SK-N-SH treated with all-trans-retinoic acid at 6 μM for 48 hours (cell line): ENCODE data around the gene TNN.

ENCODE experiments used
- ATAC-seq: fragments of 200-7000 bp; cut with Tn5 transposase; 3 replicates; pipeline ENCODE4 v1.9.1; 2020; ENCODE audit warnings: mild to moderate bottlenecking, moderate library complexity
- ARNTL ChIP-seq: fragments of 450-650 bp; formaldehyde crosslinking; IDR thresholded peaks from 2 replicates; pipeline ENCODE4 v1.5.0; 2020; ENCODE audit warnings: low read depth, mild to moderate bottlenecking, moderate library complexity, borderline replicate concordance
- BACH2 ChIP-seq: fragments of 250-450 bp; sonication (Bioruptor Pico); IDR thresholded peaks from 2 replicates; pipeline ENCODE4 v1.9.0; 2021; ENCODE audit warnings: mild to moderate bottlenecking, borderline replicate concordance
- CSDC2 ChIP-seq: fragments of 250-450 bp; sonication (Bioruptor Pico); IDR thresholded peaks from 2 replicates; pipeline ENCODE4 v1.5.0; 2020; ENCODE audit warnings: mild to moderate bottlenecking, moderate library complexity
- ESRRG ChIP-seq: fragments of 250-450 bp; sonication (Bioruptor Pico); IDR thresholded peaks from 2 replicates; pipeline ENCODE4 v1.6.1; 2021; ENCODE audit warnings: mild to moderate bottlenecking
- GLIS3 ChIP-seq: fragments of 250-450 bp; sonication (Bioruptor Pico); IDR thresholded peaks from 2 replicates; pipeline ENCODE4 v1.5.0; 2020; ENCODE audit warnings: mild to moderate bottlenecking, moderate library complexity
- ISL1 ChIP-seq: fragments of 250-450 bp; sonication (Bioruptor Pico); IDR thresholded peaks from 2 replicates; pipeline ENCODE4 v2.1.2; 2022; ENCODE audit warnings: mild to moderate bottlenecking, moderate library complexity
- OSR1 ChIP-seq: fragments of 250-450 bp; sonication (Bioruptor Pico); IDR thresholded peaks from 2 replicates; pipeline ENCODE4 v1.8.0; 2022; ENCODE audit warnings: moderate library complexity, mild to moderate bottlenecking, inconsistent platforms
- PPARA ChIP-seq: fragments of 250-450 bp; sonication (Bioruptor Pico); IDR thresholded peaks from 2 replicates; pipeline ENCODE4 v1.5.0; 2020; ENCODE audit warnings: mild to moderate bottlenecking, borderline replicate concordance
- RARB ChIP-seq: fragments of 250-450 bp; sonication (Bioruptor Pico); IDR thresholded peaks from 2 replicates; pipeline ENCODE4 v1.8.0; 2021; ENCODE audit warnings: mild to moderate bottlenecking, moderate library complexity
- SNAI2 ChIP-seq: fragments of 250-450 bp; sonication (Bioruptor Pico); IDR thresholded peaks from 2 replicates; pipeline ENCODE4 v1.5.0; 2020; ENCODE audit warnings: mild to moderate bottlenecking, moderate library complexity
- TCF4 ChIP-seq: fragments of 250-450 bp; sonication (Bioruptor Pico); IDR thresholded peaks from 2 replicates; pipeline ENCODE4 v1.8.0; 2021; ENCODE audit warnings: mild to moderate bottlenecking, moderate library complexity, borderline replicate concordance
- TOX ChIP-seq: fragments of 250-450 bp; sonication (Bioruptor Pico); IDR thresholded peaks from 2 replicates; pipeline ENCODE4 v1.8.0; 2021; ENCODE audit warnings: mild to moderate bottlenecking, moderate library complexity, borderline replicate concordance
- ZC3H10 ChIP-seq: fragments of 250-450 bp; sonication (Bioruptor Pico); IDR thresholded peaks from 2 replicates; pipeline ENCODE4 v1.5.1; 2021; ENCODE audit warnings: mild to moderate bottlenecking, moderate library complexity
- ZFP3 ChIP-seq: fragments of 250-450 bp; sonication (Bioruptor Pico); IDR thresholded peaks from 2 replicates; pipeline ENCODE4 v1.5.0; 2020; ENCODE audit warnings: mild to moderate bottlenecking, moderate library complexity
- ZFP30 ChIP-seq: fragments of 450-650 bp; formaldehyde crosslinking; IDR thresholded peaks from 2 replicates; pipeline ENCODE4 v1.5.0; 2022; ENCODE audit warnings: mild to moderate bottlenecking, moderate library complexity
- ZNF565 ChIP-seq: fragments of 450-650 bp; formaldehyde crosslinking; conservative IDR thresholded peaks from 2 replicates; pipeline ENCODE4 v1.5.0; 2020; ENCODE audit warnings: low read depth, mild to moderate bottlenecking, moderate library complexity
- ZNF70 ChIP-seq: fragments of 450-650 bp; formaldehyde crosslinking; IDR thresholded peaks from 2 replicates; pipeline ENCODE4 v1.5.0; 2020; ENCODE audit warnings: mild to moderate bottlenecking, moderate library complexity
- ZNF8 ChIP-seq: fragments of 450-650 bp; formaldehyde crosslinking; IDR thresholded peaks from 2 replicates; pipeline ENCODE4 v1.5.0; 2020; ENCODE audit warnings: mild to moderate bottlenecking, moderate library complexity
- TF ChIP-seq, protein P1 (sequence below): fragments of 250-450 bp; sonication (Bioruptor Pico); IDR thresholded peaks from 2 replicates; pipeline ENCODE4 v1.8.0; 2021; ENCODE audit warnings: low read depth, mild to moderate bottlenecking, moderate library complexity, borderline replicate concordance
- TF ChIP-seq, protein P2 (sequence below): fragments of 250-450 bp; sonication (Bioruptor Pico); IDR thresholded peaks from 2 replicates; pipeline ENCODE4 v1.5.0; 2020; ENCODE audit warnings: mild to moderate bottlenecking, moderate library complexity
- TF ChIP-seq, protein P3 (sequence below): fragments of 250-450 bp; sonication (Bioruptor Pico); IDR thresholded peaks from 2 replicates; pipeline ENCODE4 v1.5.1; 2021; ENCODE audit warnings: mild to moderate bottlenecking, moderate library complexity
- TF ChIP-seq, protein P4 (sequence below): fragments of 250-450 bp; sonication (Bioruptor Pico); IDR thresholded peaks from 2 replicates; pipeline ENCODE4 v1.8.0; 2020; ENCODE audit warnings: mild to moderate bottlenecking, moderate library complexity, borderline replicate concordance
- TF ChIP-seq, protein P5 (sequence below): fragments of 250-450 bp; sonication (Bioruptor Pico); IDR thresholded peaks from 2 replicates; pipeline ENCODE4 v1.5.1; 2020; ENCODE audit warnings: low read depth, mild to moderate bottlenecking, moderate library complexity

Gene TNN

DNA sequence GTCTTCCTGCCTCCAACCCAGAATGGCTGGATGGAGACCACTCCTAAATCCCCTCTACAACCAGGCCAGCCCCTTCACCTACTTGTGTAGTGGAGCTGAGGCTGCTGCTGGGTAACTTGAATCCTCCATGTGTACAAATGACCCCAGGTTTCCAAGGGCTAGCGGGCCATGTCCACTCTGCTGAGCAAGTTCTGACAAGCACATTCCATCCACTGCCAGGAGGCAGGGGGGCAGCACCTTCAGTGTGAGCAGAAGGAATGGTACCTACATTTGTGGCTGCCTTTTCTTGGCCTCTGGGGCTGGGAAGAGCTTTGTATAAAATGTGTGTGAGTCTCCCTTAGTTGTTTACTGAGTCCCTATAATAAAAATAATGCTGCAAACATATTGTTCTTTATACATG, 110.4 kb downstream of the TNN start (continued):
- no peak for TF ChIP-seq ZFP3 (CRISPR knock-in tag)
- no peak for TF ChIP-seq TCF4 (CRISPR knock-in tag)
- no peak for TF ChIP-seq ZC3H10 (CRISPR knock-in tag)
- TF ChIP-seq, all 23 proteins: peak for 0

DNA sequence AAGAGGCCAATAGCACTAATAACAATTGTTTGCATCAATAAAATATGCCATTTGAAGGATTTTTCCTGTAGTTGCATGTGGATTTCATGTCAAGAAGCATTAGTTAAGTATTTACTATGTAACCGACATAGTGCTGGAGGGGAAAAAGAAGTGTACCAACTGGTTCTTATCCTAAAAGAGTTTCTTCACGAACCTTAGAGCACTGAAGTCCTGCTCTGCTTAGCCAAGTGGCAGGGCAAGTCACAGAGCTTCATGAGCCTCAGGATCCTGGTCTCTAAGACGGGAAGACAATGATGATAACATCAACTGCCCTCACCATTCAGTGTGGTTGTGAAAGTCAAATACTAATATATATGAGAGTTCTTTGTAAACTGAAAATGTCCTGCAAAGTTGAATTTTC, 110.8 kb downstream of the TNN start:
- no peak for TF ChIP-seq ZNF8 (CRISPR knock-in tag)
- TF ChIP-seq, protein P1, sequence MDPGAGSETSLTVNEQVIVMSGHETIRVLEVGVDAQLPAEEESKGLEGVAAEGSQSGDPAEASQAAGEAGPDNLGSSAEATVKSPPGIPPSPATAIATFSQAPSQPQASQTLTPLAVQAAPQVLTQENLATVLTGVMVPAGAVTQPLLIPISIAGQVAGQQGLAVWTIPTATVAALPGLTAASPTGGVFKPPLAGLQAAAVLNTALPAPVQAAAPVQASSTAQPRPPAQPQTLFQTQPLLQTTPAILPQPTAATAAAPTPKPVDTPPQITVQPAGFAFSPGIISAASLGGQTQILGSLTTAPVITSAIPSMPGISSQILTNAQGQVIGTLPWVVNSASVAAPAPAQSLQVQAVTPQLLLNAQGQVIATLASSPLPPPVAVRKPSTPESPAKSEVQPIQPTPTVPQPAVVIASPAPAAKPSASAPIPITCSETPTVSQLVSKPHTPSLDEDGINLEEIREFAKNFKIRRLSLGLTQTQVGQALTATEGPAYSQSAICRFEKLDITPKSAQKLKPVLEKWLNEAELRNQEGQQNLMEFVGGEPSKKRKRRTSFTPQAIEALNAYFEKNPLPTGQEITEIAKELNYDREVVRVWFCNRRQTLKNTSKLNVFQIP (CRISPR knock-in tag), result no peak
- no peak for TF ChIP-seq GLIS3 (CRISPR knock-in tag)
- no peak for TF ChIP-seq ZFP3 (CRISPR knock-in tag)
- no peak for TF ChIP-seq RARB
- no peak for TF ChIP-seq ZC3H10 (CRISPR knock-in tag)
- no peak for TF ChIP-seq BACH2
- TF ChIP-seq ZFP30 (CRISPR knock-in tag), result no peak
- TF ChIP-seq ESRRG (CRISPR knock-in tag), result no peak
- TF ChIP-seq TCF4 (CRISPR knock-in tag), result no peak
- TF ChIP-seq TOX, result no peak
- TF ChIP-seq ZNF565 (CRISPR knock-in tag), result no peak
- TF ChIP-seq PPARA, result no peak
- TF ChIP-seq ARNTL, result no peak
- no peak for ATAC-seq

DNA sequence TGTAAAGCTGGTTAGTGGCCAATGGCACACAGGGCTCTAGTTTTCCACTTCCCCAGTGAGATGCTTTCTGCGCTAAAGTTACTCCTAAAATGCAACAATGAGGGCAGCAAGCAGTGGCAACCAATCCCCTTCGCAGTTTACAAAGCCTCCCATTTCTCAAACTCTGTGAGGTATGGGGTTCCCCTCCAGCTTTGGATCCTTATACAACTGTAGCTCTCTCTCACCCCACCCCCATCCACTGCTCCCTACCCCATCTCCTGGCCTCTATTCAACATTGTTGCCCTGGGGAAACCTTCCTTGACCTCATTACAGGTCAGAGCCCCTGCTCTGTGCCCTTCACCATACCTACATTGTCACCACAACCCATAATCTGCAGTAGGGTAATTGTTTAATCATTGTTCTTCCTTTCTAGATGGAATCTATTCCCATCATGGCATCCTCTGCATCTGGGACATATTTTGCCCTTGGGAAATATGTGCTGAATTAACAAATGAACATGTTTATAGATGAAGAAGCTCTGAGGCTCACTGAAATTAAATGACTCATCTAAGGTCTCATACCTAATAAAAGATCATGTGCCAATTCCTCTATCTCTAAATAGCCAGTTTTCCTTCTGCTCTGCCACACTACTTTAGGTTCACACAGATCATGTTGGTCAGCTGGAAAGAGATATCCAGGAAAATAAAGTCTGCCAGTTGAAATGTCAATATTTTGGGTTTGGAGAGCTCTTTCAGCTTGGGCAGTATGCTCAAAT, 112.4 kb downstream of the TNN start:
- TF ChIP-seq ZNF8 (CRISPR knock-in tag), result no peak
- TF ChIP-seq OSR1, result no peak
- no peak for TF ChIP-seq ZC3H10 (CRISPR knock-in tag)
- TF ChIP-seq, protein P2, sequence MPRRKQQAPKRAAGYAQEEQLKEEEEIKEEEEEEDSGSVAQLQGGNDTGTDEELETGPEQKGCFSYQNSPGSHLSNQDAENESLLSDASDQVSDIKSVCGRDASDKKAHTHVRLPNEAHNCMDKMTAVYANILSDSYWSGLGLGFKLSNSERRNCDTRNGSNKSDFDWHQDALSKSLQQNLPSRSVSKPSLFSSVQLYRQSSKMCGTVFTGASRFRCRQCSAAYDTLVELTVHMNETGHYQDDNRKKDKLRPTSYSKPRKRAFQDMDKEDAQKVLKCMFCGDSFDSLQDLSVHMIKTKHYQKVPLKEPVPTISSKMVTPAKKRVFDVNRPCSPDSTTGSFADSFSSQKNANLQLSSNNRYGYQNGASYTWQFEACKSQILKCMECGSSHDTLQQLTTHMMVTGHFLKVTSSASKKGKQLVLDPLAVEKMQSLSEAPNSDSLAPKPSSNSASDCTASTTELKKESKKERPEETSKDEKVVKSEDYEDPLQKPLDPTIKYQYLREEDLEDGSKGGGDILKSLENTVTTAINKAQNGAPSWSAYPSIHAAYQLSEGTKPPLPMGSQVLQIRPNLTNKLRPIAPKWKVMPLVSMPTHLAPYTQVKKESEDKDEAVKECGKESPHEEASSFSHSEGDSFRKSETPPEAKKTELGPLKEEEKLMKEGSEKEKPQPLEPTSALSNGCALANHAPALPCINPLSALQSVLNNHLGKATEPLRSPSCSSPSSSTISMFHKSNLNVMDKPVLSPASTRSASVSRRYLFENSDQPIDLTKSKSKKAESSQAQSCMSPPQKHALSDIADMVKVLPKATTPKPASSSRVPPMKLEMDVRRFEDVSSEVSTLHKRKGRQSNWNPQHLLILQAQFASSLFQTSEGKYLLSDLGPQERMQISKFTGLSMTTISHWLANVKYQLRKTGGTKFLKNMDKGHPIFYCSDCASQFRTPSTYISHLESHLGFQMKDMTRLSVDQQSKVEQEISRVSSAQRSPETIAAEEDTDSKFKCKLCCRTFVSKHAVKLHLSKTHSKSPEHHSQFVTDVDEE, result no peak
- TF ChIP-seq, protein P3, sequence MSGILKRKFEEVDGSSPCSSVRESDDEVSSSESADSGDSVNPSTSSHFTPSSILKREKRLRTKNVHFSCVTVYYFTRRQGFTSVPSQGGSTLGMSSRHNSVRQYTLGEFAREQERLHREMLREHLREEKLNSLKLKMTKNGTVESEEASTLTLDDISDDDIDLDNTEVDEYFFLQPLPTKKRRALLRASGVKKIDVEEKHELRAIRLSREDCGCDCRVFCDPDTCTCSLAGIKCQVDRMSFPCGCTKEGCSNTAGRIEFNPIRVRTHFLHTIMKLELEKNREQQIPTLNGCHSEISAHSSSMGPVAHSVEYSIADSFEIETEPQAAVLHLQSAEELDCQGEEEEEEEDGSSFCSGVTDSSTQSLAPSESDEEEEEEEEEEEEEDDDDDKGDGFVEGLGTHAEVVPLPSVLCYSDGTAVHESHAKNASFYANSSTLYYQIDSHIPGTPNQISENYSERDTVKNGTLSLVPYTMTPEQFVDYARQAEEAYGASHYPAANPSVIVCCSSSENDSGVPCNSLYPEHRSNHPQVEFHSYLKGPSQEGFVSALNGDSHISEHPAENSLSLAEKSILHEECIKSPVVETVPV, result no peak
- no peak for TF ChIP-seq RARB
- no peak for TF ChIP-seq SNAI2
- no peak for TF ChIP-seq ARNTL
- no peak for TF ChIP-seq ISL1 (CRISPR knock-in tag)
- TF ChIP-seq TCF4 (CRISPR knock-in tag), result no peak
- TF ChIP-seq ZNF565 (CRISPR knock-in tag), result no peak
- no peak for TF ChIP-seq ZNF70
- TF ChIP-seq, protein P1 (CRISPR knock-in tag), result no peak
- TF ChIP-seq GLIS3 (CRISPR knock-in tag), result no peak
- TF ChIP-seq, protein P4, sequence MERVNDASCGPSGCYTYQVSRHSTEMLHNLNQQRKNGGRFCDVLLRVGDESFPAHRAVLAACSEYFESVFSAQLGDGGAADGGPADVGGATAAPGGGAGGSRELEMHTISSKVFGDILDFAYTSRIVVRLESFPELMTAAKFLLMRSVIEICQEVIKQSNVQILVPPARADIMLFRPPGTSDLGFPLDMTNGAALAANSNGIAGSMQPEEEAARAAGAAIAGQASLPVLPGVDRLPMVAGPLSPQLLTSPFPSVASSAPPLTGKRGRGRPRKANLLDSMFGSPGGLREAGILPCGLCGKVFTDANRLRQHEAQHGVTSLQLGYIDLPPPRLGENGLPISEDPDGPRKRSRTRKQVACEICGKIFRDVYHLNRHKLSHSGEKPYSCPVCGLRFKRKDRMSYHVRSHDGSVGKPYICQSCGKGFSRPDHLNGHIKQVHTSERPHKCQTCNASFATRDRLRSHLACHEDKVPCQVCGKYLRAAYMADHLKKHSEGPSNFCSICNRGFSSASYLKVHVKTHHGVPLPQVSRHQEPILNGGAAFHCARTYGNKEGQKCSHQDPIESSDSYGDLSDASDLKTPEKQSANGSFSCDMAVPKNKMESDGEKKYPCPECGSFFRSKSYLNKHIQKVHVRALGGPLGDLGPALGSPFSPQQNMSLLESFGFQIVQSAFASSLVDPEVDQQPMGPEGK (CRISPR knock-in tag), result no peak
- TF ChIP-seq TOX, result no peak
- no peak for TF ChIP-seq BACH2
- TF ChIP-seq CSDC2 (CRISPR knock-in tag), result no peak
- TF ChIP-seq ESRRG (CRISPR knock-in tag), result no peak
- TF ChIP-seq, protein P5, sequence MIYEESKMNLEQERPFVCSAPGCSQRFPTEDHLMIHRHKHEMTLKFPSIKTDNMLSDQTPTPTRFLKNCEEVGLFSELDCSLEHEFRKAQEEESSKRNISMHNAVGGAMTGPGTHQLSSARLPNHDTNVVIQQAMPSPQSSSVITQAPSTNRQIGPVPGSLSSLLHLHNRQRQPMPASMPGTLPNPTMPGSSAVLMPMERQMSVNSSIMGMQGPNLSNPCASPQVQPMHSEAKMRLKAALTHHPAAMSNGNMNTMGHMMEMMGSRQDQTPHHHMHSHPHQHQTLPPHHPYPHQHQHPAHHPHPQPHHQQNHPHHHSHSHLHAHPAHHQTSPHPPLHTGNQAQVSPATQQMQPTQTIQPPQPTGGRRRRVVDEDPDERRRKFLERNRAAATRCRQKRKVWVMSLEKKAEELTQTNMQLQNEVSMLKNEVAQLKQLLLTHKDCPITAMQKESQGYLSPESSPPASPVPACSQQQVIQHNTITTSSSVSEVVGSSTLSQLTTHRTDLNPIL (CRISPR knock-in tag), result no peak
- ATAC-seq, result no peak
